NK-92 (cell line): ENCODE results near the gene SCO2.
"Not testable (repeated sequence)": the region's sequence is repeated elsewhere in the genome, so short reads cannot be mapped to it uniquely, and the experiment has no call there.

ENCODE experiments used
- DNase-seq: peaks from one replicate; lab custom pipeline; 2025; ENCODE audit not compliant: unreplicated experiment; lab: John Stamatoyannopoulos, UW

The SCO2 gene

DNA sequence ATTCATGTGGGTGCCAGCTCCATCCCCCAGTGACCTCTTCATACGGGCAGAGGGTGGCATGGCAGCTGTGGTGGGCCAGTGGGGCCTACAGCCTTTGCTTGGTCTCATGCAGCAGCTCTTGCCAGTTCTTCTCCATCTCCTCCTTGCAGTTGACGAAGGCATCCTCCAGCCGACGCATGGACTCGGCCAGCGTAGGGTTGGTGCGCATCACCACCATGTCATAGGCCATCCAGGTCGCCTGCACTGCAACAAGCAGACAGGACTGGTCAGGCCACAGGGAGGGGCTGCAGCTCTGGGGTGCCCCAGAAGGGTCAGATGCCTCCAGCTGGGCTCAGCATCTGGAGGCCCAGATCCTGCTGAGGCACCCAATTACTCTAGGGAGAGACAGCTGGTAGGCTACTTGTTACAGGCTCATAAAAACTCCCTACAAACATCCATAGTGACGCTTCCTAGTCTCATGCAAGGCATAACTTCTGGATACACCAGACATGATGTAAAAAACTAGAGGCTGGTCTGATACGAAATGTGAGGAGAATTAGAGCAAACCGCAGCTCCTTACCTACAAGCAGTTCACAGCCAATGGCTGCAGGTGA, 25.9 kb upstream of the SCO2 start:
- no peak for DNase-seq

DNA sequence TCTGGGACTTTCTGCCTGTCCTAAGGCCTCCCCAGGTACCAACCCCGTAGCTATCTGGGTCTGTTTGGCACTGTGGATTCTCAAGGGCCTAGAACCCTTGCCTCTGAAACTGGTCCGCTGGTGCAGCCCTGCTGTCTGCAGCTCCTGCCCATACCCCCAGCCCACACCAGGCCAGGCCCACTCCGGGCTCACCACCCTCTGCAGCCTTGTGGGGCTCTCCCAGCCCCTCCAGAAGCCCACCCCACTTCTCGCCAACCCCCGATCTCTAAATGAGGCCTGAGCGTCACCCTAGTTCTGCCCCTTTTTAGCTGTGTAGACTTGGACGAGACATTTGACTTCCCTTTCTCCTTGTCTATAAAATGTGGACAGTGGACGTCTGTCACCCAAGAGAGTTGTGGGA, 25.0 kb upstream of the SCO2 start:
- DNase-seq: no peak

DNA sequence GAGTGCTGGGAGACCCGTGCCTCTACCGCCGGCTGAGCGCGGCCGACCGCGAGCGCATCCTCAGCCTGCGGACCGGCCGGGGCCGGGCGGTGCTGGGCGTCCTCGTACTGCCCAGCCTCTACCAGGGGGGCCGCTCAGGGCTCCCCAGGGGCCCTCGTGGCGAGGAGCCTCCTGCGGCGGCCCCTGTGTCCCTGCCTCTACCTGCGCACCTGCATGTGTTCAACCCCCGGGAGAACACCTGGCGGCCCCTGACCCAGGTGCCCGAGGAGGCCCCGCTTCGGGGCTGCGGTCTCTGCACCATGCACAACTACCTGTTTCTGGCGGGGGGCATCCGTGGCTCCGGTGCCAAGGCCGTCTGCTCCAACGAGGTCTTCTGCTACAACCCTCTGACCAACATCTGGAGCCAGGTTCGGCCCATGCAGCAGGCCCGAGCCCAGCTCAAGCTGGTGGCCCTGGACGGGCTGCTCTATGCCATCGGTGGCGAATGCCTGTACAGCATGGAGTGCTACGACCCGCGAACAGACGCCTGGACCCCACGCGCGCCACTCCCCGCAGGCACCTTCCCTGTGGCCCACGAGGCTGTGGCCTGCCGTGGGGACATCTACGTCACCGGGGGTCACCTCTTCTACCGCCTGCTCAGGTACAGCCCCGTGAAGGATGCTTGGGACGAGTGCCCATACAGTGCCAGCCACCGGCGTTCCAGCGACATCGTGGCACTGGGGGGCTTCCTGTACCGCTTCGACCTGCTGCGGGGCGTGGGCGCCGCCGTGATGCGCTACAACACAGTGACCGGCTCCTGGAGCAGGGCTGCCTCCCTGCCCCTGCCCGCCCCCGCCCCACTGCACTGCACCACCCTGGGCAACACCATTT, 23.8 kb upstream of the SCO2 start:
- no peak for DNase-seq

DNA sequence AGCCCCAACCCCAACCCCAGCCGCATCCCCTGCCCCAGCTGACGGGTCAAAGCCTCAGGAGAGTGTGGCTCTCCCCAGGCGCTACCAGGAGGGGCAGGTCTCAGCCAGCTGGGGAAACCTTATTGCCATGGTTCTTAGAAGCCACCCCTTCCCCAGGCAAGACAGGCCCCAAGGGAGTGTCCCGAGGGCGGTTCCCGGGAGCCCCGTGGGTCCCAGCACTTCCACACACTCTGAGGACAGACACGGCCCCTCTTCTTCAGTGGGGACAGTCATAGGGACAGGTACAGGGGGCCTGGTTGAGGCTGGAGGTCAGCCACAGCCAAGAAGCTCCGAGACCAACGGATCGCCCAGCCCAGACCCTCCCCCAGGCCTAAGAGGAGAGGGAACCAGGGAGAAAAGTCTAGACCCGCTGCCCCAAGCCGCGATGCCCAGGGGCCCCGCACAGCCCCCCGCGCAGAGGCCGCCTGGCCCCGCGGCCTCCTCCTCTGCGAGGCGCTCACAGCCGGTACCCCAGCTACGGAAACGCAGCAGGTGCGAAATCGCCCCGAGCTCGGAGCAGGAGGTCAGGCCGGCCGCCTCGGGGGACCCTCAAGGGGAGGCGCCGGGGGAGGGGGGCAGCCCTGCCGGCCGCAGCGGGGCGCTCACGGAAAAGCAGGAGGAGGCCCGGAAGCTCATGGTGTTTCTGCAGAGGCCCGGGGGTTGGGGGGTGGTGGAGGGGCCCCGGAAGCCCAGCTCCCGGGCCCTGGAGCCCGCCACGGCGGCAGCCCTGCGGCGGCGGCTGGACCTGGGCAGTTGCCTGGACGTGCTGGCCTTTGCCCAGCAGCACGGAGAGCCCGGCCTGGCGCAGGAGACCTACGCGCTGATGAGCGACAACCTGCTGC, 22.9 kb upstream of the SCO2 start:
- DNase-seq: no peak

DNA sequence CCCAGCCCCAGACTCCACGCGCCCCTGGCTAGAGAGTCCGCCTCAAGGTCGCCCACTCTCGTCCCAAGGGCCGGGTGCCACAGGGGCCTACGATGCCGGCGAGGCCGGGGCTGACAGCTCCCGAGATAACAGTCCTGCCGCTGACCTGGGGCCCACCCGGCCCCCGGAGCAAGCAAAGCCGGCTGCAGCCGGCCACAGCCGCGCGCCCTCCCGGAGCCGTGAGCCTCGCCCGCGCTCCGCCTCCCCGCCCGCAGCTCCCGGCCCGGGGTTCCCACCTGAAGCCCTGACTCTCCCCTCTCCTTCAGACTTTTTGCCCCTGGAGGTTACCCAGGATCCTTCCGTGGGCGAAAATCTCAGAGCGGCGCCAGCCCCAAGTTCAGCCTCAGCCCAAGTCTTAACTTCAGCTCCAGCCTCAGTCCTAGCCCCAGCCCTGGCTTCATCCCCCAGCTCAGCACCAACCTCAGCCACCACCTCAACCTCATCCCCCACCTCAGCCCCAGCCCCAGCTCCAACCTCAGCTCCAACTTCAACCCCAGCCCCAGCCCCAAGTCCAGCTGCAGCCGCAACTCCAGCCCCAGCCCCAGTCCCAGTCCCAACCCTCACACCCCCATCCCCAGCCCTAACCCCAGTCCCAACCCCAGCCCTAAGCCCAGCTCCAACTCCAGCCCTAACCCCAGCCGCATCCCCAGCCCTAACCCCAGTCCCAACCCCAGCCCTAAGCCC, 22.0 kb upstream of the SCO2 start:
- no peak for DNase-seq

DNA sequence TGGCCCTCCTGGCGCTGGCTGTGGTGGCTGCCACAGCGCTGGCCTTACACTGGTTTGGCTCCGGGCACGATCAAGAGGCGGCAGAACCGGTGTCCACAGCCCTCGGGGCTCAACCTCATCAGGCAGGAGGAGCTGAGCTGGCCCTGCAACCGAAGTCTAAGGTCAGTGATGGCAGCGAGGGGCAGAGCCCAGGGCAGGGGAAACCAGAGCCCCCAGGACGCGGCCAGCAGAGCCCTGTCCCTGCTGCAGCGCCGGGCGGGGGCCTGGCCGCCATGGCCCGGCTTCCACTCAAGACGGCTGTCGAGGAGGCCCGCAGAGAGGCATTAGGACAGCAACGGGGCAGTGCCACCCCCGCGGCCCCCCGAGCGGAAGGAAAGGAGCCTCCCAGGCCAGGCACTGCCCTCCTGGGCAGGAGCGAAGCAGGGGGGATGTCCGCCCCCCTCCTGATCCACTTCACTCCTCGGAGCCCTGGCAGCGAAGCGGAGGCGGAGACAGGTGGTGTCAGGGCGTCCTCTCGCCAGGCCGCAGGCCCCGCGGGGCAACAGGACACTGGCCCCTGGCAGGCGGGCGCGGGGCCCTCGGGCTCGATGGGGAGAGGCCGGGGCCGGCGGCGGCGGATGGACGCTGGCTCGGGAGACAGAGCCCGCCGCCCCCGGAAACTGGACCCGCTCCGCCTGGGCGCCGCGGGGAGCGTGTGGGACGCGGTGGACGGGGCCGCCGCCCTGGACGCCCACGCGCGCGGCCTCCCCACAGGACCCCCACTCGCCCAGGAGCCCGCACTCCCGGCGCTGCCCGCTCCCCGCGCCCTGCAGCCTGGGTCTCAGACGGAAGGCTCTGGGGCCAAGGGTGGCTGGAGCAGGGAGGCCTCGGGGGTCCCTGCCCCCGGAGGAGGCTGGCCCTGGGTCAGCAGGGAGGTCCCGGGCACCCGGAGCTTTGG, 21.2 kb upstream of the SCO2 start:
- no peak for DNase-seq

DNA sequence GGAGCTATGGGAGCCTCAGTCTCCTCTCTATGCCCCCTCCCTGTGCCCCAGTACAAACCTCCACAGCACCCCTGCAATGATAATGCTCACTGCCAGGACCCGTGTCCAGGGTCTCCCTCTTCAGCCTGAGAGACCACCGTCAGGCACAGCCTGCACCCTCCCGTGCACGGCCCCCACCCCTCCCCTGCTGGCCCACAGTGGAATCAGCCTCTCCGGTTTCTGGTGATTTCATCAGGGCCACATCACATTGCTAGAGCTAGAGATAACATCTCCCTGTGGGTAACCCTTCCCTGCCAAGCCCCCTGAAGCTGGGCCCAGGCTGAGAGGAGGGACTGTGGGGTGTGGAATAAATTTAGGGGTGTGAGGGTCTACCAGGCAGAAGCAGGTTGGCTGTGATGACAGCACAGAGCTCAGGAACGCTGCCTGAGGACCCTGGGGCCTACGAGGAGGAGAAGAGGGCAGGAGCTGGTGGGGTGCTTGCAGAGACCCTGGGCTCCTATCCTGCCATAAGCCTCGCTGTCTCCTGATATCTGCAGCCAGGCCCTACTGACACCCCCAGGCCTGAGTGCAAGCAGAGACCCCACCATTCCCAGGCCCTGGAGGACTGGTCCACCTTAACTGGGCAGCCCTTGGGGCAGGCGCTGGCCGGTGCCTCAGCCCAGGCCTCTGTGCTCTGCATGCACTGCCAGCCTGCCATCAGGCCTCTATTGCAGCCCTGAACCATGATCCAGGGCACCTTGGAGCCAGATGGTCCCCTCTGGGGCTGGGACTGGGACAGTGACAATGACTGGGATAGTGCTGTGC, 20.3 kb upstream of the SCO2 start, which contains the start of gene KLHDC7B:
KLHDC7B (plus strand) TSS at position 378 of the 804 bp plus-strand sequence; CDS start at position 723, 345 bp downstream.
- no peak for DNase-seq

DNA sequence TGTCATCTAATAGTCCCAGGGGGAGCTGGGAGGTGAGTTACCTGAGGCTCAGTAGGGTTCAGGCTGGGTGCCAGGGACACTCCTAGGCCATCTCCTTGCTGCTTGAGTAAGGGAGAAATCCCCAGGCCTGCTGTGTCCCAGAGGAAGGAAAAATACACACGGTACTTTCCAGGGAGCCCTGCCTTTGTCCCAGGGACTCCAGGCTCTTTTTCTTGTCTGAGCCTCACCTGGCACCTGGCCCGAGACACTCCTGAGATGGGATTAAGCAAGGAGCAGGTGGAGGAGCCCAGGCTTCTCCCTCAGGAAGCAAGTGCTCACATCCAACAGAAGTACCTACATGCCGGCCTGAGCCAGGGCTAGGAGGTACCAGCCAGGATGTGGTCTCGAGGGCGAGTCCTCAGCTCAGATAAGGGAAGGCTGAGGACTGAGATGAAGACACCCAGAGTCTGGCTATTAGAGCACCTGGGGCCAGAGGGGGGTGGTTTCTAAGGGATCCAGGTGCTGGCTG, 19.4 kb upstream of the SCO2 start:
- no peak for DNase-seq

DNA sequence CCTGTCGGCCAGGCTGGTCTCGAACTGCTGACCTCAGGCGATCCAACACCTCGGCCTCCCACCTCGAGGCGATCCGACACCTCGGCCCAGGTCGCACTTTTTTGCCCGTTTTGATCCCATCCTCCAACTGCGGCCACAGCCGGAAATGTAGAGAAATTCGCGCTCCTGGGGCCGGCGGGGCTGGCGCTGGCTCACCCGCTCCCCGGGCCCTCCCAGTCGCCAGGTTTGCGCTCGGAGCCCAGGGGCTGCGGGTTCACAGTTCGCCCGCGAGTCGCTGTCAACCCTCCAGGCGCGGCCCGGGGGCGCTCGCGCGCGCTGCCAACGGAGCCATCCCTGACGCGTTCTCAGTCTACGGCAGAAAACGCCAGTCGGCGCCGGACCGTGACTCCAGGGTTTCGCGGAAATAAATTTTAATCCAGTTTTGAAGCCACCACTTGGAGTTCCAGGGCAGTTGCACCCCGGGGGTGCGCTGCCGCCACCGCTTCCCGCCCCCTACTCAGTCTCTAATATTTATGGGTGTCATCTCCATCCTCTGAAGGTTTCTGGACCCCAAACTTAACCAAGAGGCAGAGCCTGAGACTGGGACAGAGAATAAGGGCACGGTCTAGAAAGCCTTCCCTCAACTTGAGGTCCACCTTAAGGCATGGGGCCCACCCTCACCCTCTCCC, 18.8 kb upstream of the SCO2 start:
- no peak for DNase-seq

DNA sequence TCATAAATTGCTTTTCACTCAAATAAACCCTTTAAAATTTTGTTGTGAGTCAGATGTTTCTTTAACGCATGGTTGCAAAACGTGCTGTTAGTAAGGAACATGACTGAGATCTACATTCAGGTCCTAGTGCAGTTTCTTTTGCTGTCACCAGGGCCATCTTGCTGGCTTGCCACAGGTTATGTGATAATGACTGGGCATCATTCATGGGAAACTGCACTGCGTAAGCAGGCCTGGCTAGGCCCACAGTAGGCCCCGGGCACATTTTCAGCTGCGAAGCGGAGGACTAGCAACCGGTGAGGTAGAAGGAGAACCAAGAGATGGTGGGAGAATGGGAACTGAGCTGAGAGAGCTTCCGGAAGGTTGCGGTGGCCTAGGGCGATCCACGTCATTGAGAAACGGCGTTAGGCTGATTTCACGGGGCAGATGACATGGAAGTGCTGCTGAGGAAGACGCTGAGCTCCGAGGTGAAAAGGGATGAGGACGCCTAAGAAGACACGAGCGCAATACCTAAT, 17.1 kb upstream of the SCO2 start:
- no peak for DNase-seq

DNA sequence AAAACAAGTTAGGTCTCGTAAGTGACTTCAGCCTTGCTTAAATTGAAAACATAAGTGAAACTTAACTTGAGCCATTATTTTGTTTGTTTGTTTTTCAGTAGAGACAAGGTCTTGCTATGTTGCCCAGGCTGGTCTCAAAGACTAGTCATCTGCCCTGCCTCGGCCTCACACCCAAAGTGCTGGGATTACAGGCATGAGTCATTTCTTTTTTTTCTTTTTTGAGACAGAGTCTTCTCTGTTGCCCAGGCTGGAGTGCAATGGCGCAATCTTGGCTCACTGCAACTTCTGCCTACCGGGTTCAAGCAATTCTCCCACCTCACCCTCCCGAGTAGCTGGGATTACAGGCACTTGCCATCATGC, 16.2 kb upstream of the SCO2 start:
- not testable (repeated sequence) for DNase-seq

DNA sequence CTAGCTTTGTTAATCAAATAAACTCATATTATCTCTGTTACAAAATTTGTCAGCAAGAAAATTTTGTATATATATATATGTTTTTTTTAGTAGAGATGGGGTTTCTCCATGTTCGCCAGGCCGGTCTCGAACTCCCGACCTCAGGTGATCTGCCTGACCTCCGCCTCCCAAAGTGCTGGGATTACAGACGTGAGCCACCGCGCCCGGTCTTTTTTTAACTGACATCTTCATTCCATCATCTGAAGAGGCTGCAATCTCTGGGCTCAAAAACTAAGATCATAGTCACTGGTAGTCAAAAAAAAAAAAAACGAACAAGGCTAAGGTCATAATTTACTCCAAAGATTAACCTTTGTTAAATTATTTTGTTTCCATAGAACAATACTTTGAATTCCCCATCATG, 15.0 kb upstream of the SCO2 start:
- DNase-seq: no peak

DNA sequence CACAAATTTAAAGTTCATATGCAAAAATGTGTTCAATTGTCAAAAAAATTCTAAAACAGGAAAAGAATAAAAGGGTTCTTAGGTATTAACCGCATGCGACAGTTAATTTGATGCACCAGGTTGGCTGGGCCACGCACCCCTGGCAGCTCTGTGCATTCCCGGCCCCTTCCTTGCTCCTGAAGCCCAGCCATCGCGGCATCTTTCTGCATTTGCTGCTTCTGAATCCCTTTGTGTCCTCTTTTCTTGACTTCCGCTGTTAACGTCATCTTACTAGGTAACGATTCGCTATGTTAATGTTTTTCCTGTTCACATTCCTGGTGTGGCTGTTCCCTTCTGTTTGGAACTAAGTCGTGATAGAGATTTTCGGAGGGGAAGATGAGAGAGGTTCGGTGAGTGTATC, 12.4 kb upstream of the SCO2 start:
- no peak for DNase-seq

DNA sequence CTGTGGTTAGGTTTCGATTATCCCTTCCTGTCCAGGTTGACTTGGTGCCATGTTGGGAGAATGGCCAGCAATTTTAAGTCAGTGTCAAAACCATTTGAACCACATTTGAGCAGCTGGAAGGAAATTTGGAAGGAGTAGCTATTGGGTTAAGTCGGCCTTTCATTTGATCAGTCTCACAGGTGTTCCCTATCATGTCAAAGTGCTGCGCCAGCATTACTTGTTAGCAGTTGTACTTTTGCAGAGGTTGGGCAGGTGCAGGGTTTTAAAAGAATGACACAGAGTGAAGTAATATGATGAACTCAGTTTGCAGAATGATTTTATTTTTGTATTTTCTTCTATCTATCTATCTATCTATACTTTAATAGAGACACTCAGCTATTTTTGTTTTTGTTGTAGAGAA, 10.8 kb upstream of the SCO2 start:
- no peak for DNase-seq

DNA sequence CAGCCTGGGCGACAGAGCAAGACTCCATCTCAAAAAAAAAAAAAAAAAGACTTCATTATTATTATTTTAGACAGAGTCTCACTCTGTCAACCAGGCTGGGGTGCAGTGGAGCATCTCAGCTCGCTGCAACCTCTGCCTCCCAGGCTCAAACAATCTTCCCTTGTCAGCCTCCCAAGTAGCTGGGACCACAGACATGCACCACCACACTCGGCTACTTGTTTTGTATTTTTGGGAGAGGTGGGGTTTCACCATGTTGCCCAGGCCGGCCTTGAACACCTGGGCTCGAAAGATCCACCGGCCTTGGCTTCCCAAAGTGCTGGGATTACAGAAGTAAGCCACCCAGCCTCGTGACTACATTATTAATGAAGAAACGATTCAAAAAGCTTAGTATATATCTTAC, 9.7 kb upstream of the SCO2 start:
- no peak for DNase-seq

DNA sequence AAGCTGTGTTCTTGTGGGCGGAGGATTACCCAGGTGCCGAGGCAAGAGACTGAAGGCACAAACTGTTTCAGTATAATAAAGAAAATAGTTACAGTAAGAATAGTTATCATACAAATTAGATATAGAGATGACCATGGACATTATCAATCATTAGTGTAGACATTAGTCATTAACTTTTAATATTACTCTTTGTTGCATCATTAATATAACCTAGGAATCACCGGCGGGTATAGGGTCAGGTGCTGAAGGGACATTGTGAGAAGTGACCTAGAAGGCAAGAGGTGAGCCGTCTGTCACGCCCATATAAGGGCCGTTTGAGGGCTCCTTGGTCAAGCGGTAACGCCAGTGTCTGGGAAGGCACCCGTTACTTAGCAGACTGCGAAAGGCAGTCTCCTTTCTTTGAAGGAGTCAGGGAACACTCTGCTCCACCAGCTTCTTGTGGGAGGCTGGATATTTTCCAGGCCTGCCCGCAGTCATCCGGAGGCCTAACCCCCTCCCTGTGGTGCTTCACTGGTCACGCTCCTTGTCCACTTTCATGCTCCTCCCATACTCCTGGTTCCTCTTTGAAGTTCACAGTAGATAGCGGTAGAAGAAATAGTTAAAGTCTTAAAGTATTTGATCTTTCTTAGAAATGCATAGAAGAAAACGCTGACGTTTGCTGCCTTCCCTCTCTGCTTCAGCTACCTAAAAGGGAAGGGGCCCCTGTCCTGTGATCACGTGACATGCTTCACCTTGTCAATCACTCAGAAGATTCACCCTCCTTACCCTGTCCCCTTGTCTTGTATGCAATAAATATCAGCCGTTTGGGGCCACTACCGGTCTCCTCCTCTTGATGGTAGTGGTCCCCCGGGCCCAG, 8.7 kb upstream of the SCO2 start:
- DNase-seq: not testable (repeated sequence)
